HG03135 (cell line): ENCODE results near the gene NPW.
"Not testable (repeated sequence)": the region's sequence is repeated elsewhere in the genome, so short reads cannot be mapped to it uniquely, and the experiment has no call there.

Experiments used
- ATAC-seq: cut with Tn5 transposase; IDR thresholded peaks from one replicate; pipeline ENCODE4 v1.9.1; 2021; ENCODE audit warnings: mild to moderate bottlenecking, moderate library complexity; ENCODE audit not compliant: unreplicated experiment

Gene NPW

GRCh38 chr16:2001456-2002355 is 17.9 kb upstream of the NPW start:
- no peak for ATAC-seq

- no peak for ATAC-seq
Observed at GRCh38 chr16:2002406-2003230, 17.0 kb upstream of the NPW start.

GRCh38 chr16:2003231-2003826 is 16.3 kb upstream of the NPW start:
- ATAC-seq = no peak

DNA sequence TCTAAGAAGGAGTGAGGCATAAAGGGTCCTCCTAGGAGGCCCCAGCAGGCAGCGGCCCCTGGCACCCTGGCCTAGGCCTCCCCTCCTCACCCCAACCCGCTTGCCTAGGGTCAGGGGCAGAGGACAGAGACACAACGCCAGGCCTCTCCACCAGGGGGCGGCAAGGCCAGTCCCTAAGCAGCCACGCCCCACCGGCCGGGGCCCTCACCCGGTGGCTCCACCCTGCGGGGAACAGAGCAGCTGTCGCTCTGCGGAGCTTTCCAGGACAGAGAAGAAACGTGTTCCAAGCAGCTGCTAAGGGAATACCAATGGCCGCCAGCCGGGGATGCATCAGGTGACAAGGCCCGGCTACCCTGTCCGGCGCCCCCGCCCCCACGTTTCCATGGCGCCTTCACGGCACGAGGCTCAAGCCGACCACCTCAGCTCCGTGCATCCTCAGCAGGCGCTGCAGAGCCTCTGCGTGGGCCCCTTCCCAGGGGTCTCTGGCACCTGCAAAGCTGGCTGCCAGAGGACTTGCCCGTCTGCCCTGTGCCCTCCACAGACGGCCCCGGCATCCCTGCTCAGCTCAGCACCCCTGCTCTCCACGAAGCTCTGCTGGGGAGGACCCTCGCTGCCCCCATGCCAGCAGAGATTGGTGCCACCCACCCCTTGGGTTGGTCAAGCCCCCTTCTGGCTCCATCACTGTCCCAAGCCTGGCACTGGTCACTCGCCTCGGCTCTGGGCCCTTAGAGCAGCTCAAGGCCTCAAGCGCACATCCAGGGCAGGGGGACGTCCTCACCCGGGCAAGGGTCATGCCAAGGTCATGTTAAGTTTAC is 15.6 kb upstream of the NPW start:
- peak; percentile 60 for ATAC-seq

DNA sequence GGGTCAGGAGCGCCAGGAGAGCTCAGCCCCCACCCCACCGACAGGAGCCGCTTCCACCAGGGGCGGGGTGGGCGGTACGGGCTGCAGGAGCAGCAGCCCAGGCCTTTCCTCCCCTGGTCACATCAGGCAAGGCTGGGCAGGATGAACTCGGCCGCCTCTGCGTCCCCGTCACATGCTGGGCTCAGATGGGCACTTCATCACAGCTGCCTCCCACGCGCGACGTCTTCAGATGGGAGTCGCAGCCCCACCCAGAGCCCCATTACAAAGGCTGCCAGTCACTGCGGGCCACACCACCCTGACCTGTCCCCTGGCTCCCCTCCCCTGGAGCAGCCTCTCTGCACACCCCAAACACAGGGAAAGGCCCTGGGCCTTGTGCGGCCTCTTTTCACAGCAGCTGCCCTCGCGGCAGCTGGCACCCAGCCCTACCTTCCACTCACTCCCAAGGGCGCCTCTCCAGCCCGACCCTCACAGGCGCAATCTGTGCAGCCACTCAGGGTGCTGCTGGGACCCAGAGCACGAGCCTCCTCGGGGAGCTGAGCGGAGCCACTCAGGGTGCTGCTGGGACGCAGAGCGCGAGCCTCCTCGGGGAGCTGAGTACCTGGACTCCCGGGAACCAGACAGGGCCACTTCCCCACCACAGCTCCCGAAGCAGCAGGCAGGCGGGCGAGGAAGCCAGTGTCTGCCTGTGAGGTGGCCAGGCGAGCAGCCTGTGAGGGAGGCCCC is 14.6 kb upstream of the NPW start:
- no peak for ATAC-seq

DNA sequence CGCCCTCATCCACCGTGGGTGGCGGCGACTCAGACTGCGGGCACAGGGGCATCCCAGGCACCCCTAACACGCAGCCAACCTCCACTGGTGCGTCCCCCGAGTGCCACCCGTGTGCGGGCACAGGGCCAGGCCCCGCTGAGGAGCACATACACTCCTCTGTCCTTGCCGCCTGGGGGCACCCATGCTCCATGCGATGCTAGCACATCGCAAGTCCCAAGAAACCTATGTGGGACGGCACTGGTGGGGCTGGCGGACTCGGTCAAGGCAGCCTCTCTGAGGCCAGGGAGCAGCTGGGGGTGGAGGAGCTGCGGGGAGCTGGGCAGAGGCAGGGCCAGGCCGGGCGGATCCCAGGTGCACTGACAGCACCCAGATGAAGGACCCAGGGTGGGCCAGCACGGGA is 13.9 kb upstream of the NPW start:
- no peak for ATAC-seq

DNA sequence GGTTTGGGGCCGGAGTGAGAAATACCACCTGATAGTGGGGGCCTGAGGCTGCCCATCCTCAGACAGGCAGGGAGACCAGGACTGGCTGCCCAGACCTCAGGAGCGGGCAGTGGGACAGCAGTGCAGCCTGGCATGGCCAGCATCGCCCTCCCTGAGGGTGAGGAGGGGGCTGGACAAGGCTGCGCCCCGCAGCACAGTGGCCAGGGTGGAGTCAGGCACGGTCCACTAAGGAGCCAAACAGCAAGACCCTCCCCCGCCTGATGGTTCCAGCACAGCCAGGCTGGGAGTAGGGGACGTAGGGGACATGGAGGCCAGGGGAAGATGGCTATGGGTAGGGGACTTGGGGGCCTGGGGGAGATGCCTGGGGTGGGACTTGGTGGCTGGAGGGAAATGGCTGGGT is 13.3 kb upstream of the NPW start:
- no peak for ATAC-seq

GRCh38 chr16:2007081-2007836 is 12.3 kb upstream of the NPW start:
- no peak for ATAC-seq

- ATAC-seq = no peak
Observed at GRCh38 chr16:2008009-2008526, 11.5 kb upstream of the NPW start.

GRCh38 chr16:2008631-2009163 is 10.9 kb upstream of the NPW start:
- no peak for ATAC-seq

DNA sequence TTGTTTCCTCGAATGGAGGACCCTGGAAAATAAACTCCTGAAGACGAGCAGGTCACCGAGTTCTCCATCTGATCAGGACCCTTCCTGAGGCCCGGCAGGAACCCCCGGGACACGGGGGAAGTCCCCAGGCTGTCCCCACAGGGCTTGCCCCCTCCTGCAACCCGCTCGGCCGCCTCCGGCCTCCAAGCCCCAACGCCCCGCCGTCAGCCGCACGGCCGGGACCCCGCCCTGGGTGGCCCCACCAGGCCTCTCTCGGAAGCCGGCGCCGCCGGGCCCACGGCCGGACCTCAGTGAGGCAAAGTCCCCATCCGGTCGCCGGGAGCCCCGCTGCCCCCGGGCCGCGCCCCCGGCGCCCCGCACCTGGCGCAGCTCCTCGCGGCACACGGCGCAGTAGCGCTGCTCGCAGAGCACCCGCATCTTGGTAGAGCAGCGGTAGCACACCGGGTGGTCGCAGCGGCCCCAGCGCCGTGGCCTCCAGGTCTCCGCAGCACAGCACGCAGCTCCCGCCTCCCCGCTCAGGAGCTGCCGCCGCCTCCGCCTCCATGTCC is 10.3 kb upstream of the NPW start:
- ATAC-seq = peak; percentile 27

DNA sequence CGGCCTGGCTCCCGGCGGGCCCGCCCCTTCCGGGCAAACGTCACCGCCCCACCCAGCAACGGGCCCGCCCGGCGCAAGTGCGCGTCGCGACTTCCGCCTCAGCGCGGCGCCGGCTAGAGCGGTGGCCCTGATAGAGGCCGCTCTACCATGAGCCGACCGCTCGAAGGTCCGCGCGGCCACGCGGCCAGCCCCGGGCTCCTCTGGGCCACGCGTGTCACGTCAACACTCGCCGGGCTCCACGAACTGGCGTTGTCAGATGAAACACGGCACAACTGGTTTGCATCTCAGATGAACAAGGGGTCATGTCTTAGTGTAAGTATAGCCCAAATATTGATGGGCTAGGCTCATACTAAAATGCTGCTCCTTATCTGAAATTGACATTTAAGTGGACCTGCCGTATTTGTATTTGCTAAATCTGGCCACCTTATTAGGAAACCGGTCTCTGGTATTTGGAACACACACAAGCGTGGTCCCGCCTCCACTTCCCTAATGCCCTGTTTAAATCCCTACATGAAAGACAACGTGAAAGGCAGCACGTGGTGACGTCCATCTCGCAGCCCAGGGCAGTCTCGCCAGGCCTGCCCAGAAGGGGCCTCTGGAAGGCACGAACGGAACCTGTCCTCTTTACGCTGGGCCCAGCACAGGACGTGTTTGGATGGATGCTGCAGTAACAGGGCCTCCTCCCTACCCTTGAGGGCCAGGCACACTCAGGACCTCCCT is 9.6 kb upstream of the NPW start, which contains the start of gene ZNF598:
Gene ZNF598 (minus strand): TSS at position 31 of the 720 bp plus-strand sequence.
- ATAC-seq = peak; percentile 85

- not testable (repeated sequence) for ATAC-seq
Observed at GRCh38 chr16:2011726-2012125, 7.9 kb upstream of the NPW start.

GRCh38 chr16:2013527-2013926 is 6.1 kb upstream of the NPW start:
- ATAC-seq = no peak

- ATAC-seq = no peak
Observed at GRCh38 chr16:2015117-2015946, 4.3 kb upstream of the NPW start.

GRCh38 chr16:2015947-2016208 is 3.7 kb upstream of the NPW start:
- no peak for ATAC-seq

GRCh38 chr16:2016407-2016922 is 3.1 kb upstream of the NPW start:
- ATAC-seq = no peak
